ENCODE measurements around the gene HEATR1. TPM values are rescaled to one million over a fixed set of nuclear protein-coding genes. Genes with fewer than 3 reads are reported as not detected.
"Not testable (repeated sequence)": the region's sequence is repeated elsewhere in the genome, so short reads cannot be mapped to it uniquely, and the experiment has no call there.

HEATR1 gene
- total RNA-seq, 4 donors from 2014 or later = 11.5 to 58.8 (median 27.1) TPM

DNA sequence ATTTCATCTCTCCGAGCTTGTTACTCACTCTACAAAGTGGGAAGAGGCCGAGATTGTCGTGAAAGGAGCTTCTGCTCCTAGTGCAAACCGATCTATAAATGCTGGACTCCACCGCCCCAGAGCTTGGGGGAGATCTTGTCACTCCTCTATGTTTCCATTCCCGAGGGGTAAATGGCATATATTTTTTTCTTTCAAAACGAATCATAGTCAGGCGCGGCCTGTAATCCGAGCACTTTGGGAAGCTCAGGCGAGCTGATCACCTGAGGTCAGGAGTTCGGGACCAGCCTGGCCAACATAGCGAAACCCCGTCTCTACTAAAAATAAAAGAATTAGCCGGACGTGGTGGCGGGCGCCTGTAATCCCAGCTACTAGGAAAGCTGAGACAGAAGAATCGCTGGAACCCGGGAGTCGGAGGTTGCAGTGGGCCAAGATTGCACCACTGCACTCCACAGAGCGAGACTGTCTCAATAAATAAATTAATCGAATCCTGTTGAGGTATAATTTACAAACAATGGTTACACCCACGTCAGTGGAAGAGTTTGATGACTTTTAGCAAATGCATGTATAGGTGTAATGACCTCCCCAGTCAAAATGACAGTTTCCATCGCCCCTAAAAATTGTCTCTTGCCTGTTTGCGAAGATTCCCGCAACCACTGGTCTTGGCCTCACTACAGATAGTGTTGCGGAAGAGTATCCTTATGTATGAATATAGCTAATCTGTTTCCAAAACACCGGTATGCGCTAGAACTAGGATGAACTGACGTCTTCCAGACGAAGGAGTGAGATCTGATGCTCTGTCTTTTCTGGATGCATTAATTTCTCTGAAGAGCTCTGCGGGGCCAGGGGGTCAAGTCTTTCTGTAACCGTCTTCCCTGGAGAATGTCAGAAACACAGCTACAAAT is 840 bp upstream of the HEATR1 start:
- TF ChIP-seq, protein P1, sequence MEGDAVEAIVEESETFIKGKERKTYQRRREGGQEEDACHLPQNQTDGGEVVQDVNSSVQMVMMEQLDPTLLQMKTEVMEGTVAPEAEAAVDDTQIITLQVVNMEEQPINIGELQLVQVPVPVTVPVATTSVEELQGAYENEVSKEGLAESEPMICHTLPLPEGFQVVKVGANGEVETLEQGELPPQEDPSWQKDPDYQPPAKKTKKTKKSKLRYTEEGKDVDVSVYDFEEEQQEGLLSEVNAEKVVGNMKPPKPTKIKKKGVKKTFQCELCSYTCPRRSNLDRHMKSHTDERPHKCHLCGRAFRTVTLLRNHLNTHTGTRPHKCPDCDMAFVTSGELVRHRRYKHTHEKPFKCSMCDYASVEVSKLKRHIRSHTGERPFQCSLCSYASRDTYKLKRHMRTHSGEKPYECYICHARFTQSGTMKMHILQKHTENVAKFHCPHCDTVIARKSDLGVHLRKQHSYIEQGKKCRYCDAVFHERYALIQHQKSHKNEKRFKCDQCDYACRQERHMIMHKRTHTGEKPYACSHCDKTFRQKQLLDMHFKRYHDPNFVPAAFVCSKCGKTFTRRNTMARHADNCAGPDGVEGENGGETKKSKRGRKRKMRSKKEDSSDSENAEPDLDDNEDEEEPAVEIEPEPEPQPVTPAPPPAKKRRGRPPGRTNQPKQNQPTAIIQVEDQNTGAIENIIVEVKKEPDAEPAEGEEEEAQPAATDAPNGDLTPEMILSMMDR (IDR thresholded peaks at IDR 0.05) = no peak
- TF ChIP-seq POLR2A (IDR thresholded peaks at IDR 0.05) = no peak
- no peak for DNase-seq
- no peaks in the 10 kb centered on the region for H3K27me3 ChIP-seq
- H3K9me3 ChIP-seq = no peaks in the 10 kb centered on the region
- H3K4me1 ChIP-seq = peaks cover 0 to 6% of the 10 kb centered on the region in 2 donors
- H3K4me3 ChIP-seq = peak overlapping the region; percentile 79 to 89
- intact Hi-C loops (cut with DNase I; ENCODE audit: low total_unique reads) = no loop called here
- no peaks in the 10 kb centered on the region for H3K36me3 ChIP-seq
- peak overlapping the region; percentile 82 to 83 for H3K27ac ChIP-seq

DNA sequence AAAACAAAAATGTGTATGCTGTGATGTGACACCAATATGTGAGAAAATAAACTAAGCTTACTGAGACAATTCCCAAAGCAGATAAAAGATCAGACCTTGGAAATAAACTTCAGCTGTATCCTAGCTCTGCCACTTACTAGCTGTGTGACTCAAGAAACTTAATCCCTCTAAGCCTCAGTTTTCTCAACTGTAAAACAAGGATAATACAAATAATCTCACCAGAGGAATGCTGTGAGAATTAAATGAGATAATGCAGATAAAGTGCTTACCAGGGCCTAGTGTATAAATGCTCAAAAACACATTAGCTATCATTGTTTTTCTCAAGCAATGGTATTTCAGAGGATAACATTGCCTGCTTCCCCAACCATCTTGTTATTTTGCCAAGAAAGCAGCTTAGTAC is 2.1 kb downstream of the HEATR1 start:
- Histone ChIP-seq H3K27me3 (no peaks in the 10 kb centered on the region), H3K36me3 (no peaks in the 10 kb centered on the region), H3K4me1 (peaks cover 0 to 6% of the 10 kb centered on the region in 2 donors), H3K4me3 (no peak overlapping the region), H3K9me3 (no peaks in the 10 kb centered on the region), H3K27ac (no peak overlapping the region)
- TF ChIP-seq, protein P1 (IDR thresholded peaks at IDR 0.05) = no peak
- no peak for TF ChIP-seq POLR2A (IDR thresholded peaks at IDR 0.05)
- DNase-seq = no peak
- intact Hi-C loops (cut with DNase I; ENCODE audit: low total_unique reads) = no loop called here

- no peaks in the 10 kb centered on the region for H3K4me1 ChIP-seq
- intact Hi-C loops (cut with DNase I; ENCODE audit: low total_unique reads) = no loop called here
- DNase-seq = no peak
- TF ChIP-seq, protein P1 (IDR thresholded peaks at IDR 0.05) = no peak
- no peak for TF ChIP-seq POLR2A (IDR thresholded peaks at IDR 0.05)
- no peaks in the 10 kb centered on the region for H3K27me3 ChIP-seq
- H3K27ac ChIP-seq = no peak overlapping the region
- peaks cover 0 to 3% of the 10 kb centered on the region in 2 donors for H3K36me3 ChIP-seq
- no peaks in the 10 kb centered on the region for H3K9me3 ChIP-seq
- H3K4me3 ChIP-seq = no peak overlapping the region
These were observed 13.7 kb downstream of the HEATR1 start for GRCh38 chr1:236590553-236591150.

DNA sequence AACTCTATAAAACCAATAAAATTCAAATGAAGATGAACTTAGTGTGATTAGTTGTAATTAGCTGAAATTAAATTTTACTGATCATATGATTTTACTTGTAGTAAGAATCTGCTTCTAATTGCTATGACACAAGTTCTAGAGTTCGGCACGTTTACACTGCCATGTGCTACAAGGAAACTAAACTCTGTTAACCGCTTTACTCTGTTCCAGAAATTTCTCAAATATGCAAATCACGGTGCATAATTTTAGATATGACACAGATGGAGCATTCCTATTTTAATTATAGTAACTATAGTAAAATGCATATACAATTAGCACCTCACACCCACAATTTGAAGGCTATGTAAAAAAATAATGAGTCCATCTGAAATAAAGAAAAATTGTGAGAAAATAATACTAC is 14.8 kb downstream of the HEATR1 start:
- Histone ChIP-seq H3K27ac (no peak overlapping the region), H3K9me3 (no peaks in the 10 kb centered on the region), H3K36me3 (peaks cover 0 to 3% of the 10 kb centered on the region in 2 donors), H3K4me1 (no peaks in the 10 kb centered on the region), H3K4me3 (no peak overlapping the region), H3K27me3 (no peaks in the 10 kb centered on the region)
- DNase-seq = no peak
- no peak for TF ChIP-seq POLR2A (IDR thresholded peaks at IDR 0.05)
- TF ChIP-seq, protein P1 (IDR thresholded peaks at IDR 0.05) = no peak
- intact Hi-C loops (cut with DNase I; ENCODE audit: low total_unique reads) = no loop called here

DNA sequence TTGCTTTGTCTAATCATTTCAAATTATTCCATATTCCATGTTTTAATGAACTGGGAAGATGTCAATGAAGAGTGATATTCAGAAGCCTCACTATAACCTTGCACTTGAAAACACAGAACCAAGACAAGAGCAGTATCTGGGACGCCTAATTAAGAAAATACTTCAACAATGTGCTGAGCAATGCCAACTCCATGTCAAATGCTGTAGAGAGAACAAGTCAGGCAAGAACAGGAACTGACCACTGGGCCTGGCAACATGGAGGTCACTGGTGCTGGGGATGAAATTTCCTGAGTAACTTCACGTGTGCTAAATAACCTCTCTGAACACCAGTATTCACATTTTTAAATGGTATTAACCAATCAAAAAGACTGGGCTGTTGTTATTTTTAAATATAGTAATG is 22.8 kb downstream of the HEATR1 start:
- H3K4me3 ChIP-seq = no peak overlapping the region
- H3K4me1 ChIP-seq = no peaks in the 10 kb centered on the region
- no peak for DNase-seq
- H3K27ac ChIP-seq = no peak overlapping the region
- intact Hi-C loops (cut with DNase I; ENCODE audit: low total_unique reads) = no loop called here
- H3K27me3 ChIP-seq = no peaks in the 10 kb centered on the region
- no peaks in the 10 kb centered on the region for H3K9me3 ChIP-seq
- TF ChIP-seq POLR2A (IDR thresholded peaks at IDR 0.05) = no peak
- TF ChIP-seq, protein P1 (IDR thresholded peaks at IDR 0.05) = no peak
- no peaks in the 10 kb centered on the region for H3K36me3 ChIP-seq

- H3K9me3 ChIP-seq; intact Hi-C loops (cut with DNase I; ENCODE audit: low total_unique reads); H3K4me1 ChIP-seq; H3K27me3 ChIP-seq; H3K4me3 ChIP-seq; H3K27ac ChIP-seq; H3K36me3 ChIP-seq; DNase-seq: not testable (repeated sequence)
These were observed 23.9 kb downstream of the HEATR1 start for GRCh38 chr1:236580404-236580803.

Measured in uterus (tissue), 4 donors.